ENCODE measurements around the gene MNT. TPM values are rescaled to one million over a fixed set of nuclear protein-coding genes. Genes with fewer than 3 reads are reported as not detected.

MNT gene
- total and polyA plus RNA-seq, 9 of the 15 experiments (the other 6 are each of a cell fraction or from before 2014, with no cell fraction given) = 0.18 to 23.8 (median 5.3) TPM

DNA sequence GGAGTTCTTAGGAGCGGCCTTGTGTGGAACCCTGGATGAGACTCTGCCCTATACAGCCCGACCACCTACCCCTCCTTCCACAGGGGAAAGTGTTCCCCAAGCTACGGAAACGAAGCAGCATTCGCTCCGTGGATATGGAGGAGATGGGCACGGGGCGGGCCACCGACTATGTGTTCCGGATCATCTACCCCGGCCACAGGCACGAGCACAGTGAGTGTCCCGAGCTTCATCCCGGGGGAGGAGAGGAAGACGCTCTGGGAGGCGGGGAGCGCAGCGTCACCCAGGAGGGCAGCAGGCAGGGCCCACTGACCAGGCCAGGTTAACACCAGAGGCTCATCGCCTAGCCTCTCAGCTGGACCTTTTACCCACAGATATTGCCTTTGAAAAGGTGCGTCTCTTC lies 35.7 kb downstream of the MNT start (continued):
- TF ChIP-seq, protein P1, sequence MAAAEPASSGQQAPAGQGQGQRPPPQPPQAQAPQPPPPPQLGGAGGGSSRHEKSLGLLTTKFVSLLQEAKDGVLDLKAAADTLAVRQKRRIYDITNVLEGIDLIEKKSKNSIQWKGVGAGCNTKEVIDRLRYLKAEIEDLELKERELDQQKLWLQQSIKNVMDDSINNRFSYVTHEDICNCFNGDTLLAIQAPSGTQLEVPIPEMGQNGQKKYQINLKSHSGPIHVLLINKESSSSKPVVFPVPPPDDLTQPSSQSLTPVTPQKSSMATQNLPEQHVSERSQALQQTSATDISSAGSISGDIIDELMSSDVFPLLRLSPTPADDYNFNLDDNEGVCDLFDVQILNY (CRISPR knock-in tag; IDR thresholded peaks at IDR 0.05) = no peak
- TF ChIP-seq ETS2 (tag; IDR thresholded peaks at IDR 0.05; ENCODE audit: borderline replicate concordance, poor library complexity, severe bottlenecking) = no peak
- no peak for TF ChIP-seq ZNF318 (IDR thresholded peaks at IDR 0.05; ENCODE audit: borderline replicate concordance in 1 of 2, low read depth in 1 of 2)
- TF ChIP-seq, protein P2, sequence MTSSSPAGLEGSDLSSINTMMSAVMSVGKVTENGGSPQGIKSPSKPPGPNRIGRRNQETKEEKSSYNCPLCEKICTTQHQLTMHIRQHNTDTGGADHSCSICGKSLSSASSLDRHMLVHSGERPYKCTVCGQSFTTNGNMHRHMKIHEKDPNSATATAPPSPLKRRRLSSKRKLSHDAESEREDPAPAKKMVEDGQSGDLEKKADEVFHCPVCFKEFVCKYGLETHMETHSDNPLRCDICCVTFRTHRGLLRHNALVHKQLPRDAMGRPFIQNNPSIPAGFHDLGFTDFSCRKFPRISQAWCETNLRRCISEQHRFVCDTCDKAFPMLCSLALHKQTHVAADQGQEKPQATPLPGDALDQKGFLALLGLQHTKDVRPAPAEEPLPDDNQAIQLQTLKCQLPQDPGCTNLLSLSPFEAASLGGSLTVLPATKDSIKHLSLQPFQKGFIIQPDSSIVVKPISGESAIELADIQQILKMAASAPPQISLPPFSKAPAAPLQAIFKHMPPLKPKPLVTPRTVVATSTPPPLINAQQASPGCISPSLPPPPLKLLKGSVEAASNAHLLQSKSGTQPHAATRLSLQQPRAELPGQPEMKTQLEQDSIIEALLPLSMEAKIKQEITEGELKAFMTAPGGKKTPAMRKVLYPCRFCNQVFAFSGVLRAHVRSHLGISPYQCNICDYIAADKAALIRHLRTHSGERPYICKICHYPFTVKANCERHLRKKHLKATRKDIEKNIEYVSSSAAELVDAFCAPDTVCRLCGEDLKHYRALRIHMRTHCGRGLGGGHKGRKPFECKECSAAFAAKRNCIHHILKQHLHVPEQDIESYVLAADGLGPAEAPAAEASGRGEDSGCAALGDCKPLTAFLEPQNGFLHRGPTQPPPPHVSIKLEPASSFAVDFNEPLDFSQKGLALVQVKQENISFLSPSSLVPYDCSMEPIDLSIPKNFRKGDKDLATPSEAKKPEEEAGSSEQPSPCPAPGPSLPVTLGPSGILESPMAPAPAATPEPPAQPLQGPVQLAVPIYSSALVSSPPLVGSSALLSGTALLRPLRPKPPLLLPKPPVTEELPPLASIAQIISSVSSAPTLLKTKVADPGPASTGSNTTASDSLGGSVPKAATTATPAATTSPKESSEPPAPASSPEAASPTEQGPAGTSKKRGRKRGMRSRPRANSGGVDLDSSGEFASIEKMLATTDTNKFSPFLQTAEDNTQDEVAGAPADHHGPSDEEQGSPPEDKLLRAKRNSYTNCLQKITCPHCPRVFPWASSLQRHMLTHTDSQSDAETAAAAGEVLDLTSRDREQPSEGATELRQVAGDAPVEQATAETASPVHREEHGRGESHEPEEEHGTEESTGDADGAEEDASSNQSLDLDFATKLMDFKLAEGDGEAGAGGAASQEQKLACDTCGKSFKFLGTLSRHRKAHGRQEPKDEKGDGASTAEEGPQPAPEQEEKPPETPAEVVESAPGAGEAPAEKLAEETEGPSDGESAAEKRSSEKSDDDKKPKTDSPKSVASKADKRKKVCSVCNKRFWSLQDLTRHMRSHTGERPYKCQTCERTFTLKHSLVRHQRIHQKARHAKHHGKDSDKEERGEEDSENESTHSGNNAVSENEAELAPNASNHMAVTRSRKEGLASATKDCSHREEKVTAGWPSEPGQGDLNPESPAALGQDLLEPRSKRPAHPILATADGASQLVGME (CRISPR knock-in tag; IDR thresholded peaks at IDR 0.05) = no peak
- TF ChIP-seq, protein P3, sequence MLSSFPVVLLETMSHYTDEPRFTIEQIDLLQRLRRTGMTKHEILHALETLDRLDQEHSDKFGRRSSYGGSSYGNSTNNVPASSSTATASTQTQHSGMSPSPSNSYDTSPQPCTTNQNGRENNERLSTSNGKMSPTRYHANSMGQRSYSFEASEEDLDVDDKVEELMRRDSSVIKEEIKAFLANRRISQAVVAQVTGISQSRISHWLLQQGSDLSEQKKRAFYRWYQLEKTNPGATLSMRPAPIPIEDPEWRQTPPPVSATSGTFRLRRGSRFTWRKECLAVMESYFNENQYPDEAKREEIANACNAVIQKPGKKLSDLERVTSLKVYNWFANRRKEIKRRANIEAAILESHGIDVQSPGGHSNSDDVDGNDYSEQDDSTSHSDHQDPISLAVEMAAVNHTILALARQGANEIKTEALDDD (IDR thresholded peaks at IDR 0.05) = no peak
- TF ChIP-seq UBTF (IDR thresholded peaks at IDR 0.05; ENCODE audit: borderline replicate concordance in 1 of 2, low read depth in 2 of 2, low read length in 2 of 2) = no peak

Measured in K562 (cell line).